ENCODE data around the gene CPTP. TPM values are rescaled to one million over a fixed set of nuclear protein-coding genes. Genes with fewer than 3 reads are reported as not detected.
A peak's percentile ranks its signal among the peaks of the same experiment; 100 is the strongest.

CPTP gene
- total and polyA plus RNA-seq, 7 experiments from 2014 or later: 11.5 to 29.3 (median 19.1) TPM

DNA sequence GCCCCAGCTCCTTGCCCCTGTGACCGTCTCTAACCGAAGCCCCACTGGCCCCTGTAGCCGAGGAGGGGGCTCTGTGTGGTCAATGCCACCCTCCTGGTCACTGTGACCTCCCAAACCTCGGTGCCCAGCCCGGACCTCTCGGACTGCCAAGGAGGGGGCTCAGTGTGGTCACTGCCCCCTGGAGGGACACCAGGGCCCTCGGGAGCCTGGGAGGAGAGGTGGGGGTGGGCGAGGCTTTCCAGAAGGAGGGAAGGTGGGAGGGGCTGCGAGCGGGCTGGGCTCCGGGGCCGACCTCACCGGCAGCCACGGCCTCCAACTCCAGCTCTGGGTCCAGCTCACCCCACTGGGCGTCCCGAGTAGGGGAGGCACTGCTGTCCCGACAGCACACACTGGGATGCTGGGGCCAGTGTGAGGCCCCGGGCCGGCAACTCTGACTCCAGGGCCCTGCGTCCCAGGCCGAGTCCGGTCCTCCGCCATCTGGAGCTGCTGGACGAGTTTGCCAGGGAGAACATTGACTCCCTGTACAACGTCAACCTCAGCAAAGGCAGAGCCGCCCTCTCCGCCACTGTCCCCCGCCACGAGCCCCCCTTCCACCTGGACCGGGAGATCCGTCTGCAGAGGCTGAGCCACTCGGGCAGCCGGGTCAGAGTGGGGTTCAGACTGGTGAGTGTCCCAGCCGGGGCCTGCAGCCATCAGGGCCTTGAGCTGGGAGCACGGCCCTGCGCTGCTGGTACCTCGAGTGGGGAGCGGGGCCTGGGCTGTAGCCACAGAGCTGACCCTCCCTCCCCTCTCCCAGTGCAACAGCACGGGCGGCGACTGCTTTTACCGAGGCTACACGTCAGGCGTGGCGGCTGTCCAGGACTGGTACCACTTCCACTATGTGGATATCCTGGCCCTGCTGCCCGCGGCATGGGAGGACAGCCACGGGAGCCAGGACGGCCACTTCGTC lies 38.0 kb upstream of the CPTP start:
- no peaks in the 10 kb centered on the region for H3K9me3 ChIP-seq (ENCODE audit: control insufficient read depth in 2 of 3, low read length in 3 of 3)
- ChIA-PET CTCF (no interaction called here), POLR2A (no interaction called here)
- DNase-seq (no peak), ATAC-seq (no peak)
- no peaks in the 10 kb centered on the region for H3K27me3 ChIP-seq (ENCODE audit: control insufficient read depth in 2 of 2, insufficient read depth in 2 of 2, low read length in 2 of 2)
- H3K36me3 Mint-ChIP-seq: peaks cover 0 to 2% (median 0%) of the 10 kb centered on the region in 5 donors
- H3K9me3 Mint-ChIP-seq: no peaks in the 10 kb centered on the region
- no peak overlapping the region for H3K4me3 ChIP-seq (ENCODE audit: low read length)
- no peaks in the 10 kb centered on the region for H3K36me3 ChIP-seq (ENCODE audit: control insufficient read depth in 2 of 3, insufficient read depth in 3 of 3, low read length in 3 of 3)
- H3K27me3 Mint-ChIP-seq: no peaks in the 10 kb centered on the region
- H3K4me1 Mint-ChIP-seq: peaks cover 0 to 2% (median 0%) of the 10 kb centered on the region in 7 donors
- no peak overlapping the region for H3K27ac Mint-ChIP-seq
- intact Hi-C loops (cut with micrococcal nuclease): no loop called here
- no peaks in the 10 kb centered on the region for H3K4me1 ChIP-seq (ENCODE audit: control insufficient read depth in 2 of 2, insufficient read depth in 2 of 2, low read length in 2 of 2)
- H3K4me3 Mint-ChIP-seq: no peak overlapping the region
- H3K27ac ChIP-seq (ENCODE audit: low read depth, low read length): no peak overlapping the region

- no peak for ATAC-seq
- ChIA-PET POLR2A (no interaction called here), CTCF (no interaction called here)
- Mint-ChIP-seq H3K9me3 (no peaks in the 10 kb centered on the region), H3K27ac (no peak overlapping the region), H3K36me3 (peaks cover 0 to 2% (median 0%) of the 10 kb centered on the region in 5 donors), H3K27me3 (no peaks in the 10 kb centered on the region), H3K4me3 (no peak overlapping the region), H3K4me1 (peaks cover 0 to 4% (median 0%) of the 10 kb centered on the region in 7 donors)
- no peaks in the 10 kb centered on the region for H3K27me3 ChIP-seq (ENCODE audit: control insufficient read depth in 2 of 2, insufficient read depth in 2 of 2, low read length in 2 of 2)
- no peaks in the 10 kb centered on the region for H3K4me1 ChIP-seq (ENCODE audit: control insufficient read depth in 2 of 2, insufficient read depth in 2 of 2, low read length in 2 of 2)
- no peaks in the 10 kb centered on the region for H3K9me3 ChIP-seq (ENCODE audit: control insufficient read depth in 2 of 3, low read length in 3 of 3)
- DNase-seq: no peak
- H3K27ac ChIP-seq (ENCODE audit: low read depth, low read length): no peak overlapping the region
- H3K4me3 ChIP-seq (ENCODE audit: low read length): no peak overlapping the region
- intact Hi-C loops (cut with micrococcal nuclease): no loop called here
- no peaks in the 10 kb centered on the region for H3K36me3 ChIP-seq (ENCODE audit: control insufficient read depth in 2 of 3, insufficient read depth in 3 of 3, low read length in 3 of 3)
Measured at GRCh38 chr1:1287288-1288110, 37.1 kb upstream of the CPTP start.

DNA sequence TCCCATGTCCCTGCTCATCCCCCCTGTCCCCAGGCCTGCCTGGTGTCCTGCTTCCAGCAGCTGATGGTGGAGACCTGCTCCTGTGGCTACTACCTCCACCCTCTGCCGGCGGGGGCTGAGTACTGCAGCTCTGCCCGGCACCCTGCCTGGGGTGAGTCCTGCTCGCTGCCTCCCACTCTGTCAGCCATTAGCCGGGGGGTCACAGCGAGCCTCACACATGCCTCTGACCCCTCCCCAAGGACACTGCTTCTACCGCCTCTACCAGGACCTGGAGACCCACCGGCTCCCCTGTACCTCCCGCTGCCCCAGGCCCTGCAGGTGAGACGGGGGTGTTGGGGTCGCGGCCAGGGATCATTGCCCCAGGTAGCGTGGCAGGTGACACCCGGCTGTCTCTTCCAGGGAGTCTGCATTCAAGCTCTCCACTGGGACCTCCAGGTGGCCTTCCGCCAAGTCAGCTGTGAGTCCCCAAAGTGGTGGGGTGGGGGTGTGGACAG lies 34.3 kb upstream of the CPTP start:
- intact Hi-C loops (cut with micrococcal nuclease): loop anchor here in 1 of 2 donors (2.0 to 5.0 kb wide), 3 partner anchors 167 to 308 kb away; partner anchors contain the start of gene PERM1
- Mint-ChIP-seq H3K27me3 (no peaks in the 10 kb centered on the region), H3K36me3 (peaks cover 0 to 2% (median 0%) of the 10 kb centered on the region in 5 donors), H3K9me3 (no peaks in the 10 kb centered on the region), H3K4me3 (peak overlapping the region in 1 of 10 donors; percentile 52), H3K4me1 (peaks cover 0 to 4% (median 0%) of the 10 kb centered on the region in 7 donors), H3K27ac (no peak overlapping the region)
- no peaks in the 10 kb centered on the region for H3K27me3 ChIP-seq (ENCODE audit: control insufficient read depth in 2 of 2, insufficient read depth in 2 of 2, low read length in 2 of 2)
- no peak overlapping the region for H3K4me3 ChIP-seq (ENCODE audit: low read length)
- peak; percentile 32 to 75 (median 53) for DNase-seq
- no peaks in the 10 kb centered on the region for H3K4me1 ChIP-seq (ENCODE audit: control insufficient read depth in 2 of 2, insufficient read depth in 2 of 2, low read length in 2 of 2)
- ChIA-PET POLR2A (interaction anchor here (0.9 kb wide), 1 partner anchor 15 kb away, joined by 3 read pairs; no protein-coding TSS in a partner anchor), CTCF (interaction anchor here (0.7 to 2.8 kb wide), 3 partner anchors 39 to 168 kb away, joined by 3 to 29 read pairs (median 4); no protein-coding TSS in a partner anchor)
- H3K27ac ChIP-seq (ENCODE audit: low read depth, low read length): no peak overlapping the region
- no peaks in the 10 kb centered on the region for H3K36me3 ChIP-seq (ENCODE audit: control insufficient read depth in 2 of 3, insufficient read depth in 3 of 3, low read length in 3 of 3)
- ATAC-seq: peak; percentile 75
- no peaks in the 10 kb centered on the region for H3K9me3 ChIP-seq (ENCODE audit: control insufficient read depth in 2 of 3, low read length in 3 of 3)

DNA sequence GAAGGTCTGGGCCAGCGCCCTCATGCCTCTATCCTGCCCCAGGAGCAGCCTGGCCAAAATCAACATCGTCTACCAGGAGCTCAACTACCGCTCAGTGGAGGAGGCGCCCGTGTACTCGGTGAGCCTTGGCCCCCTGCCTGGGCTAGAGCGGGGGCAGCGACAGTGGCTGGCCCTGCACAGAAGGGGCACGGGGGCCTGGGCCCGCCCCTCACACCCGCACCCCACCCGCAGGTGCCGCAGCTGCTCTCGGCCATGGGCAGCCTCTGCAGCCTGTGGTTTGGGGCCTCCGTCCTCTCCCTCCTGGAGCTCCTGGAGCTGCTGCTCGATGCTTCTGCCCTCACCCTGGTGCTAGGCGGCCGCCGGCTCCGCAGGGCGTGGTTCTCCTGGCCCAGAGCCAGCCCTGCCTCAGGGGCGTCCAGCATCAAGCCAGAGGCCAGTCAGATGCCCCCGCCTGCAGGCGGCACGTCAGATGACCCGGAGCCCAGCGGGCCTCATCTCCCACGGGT lies 33.5 kb upstream of the CPTP start:
- no peaks in the 10 kb centered on the region for H3K27me3 Mint-ChIP-seq
- CTCF ChIA-PET: interaction anchor here (0.7 to 2.8 kb wide), 6 partner anchors 9 to 171 kb away, joined by 3 to 29 read pairs (median 4); no protein-coding TSS in a partner anchor
- DNase-seq (no peak), ATAC-seq (no peak)
- no peaks in the 10 kb centered on the region for H3K4me1 ChIP-seq (ENCODE audit: control insufficient read depth in 2 of 2, insufficient read depth in 2 of 2, low read length in 2 of 2)
- H3K4me3 ChIP-seq (ENCODE audit: low read length): no peak overlapping the region
- peaks cover 0 to 2% (median 0%) of the 10 kb centered on the region in 5 donors for H3K36me3 Mint-ChIP-seq
- no peaks in the 10 kb centered on the region for H3K9me3 Mint-ChIP-seq
- POLR2A ChIA-PET: interaction anchor here (0.8 to 0.9 kb wide), 2 partner anchors 14 to 349 kb away, joined by 3 read pairs; no protein-coding TSS in a partner anchor
- intact Hi-C loops (cut with micrococcal nuclease): loop anchor here in 1 of 2 donors (2.0 to 5.0 kb wide), 3 partner anchors 168 to 309 kb away; partner anchors contain the start of gene PERM1
- H3K27me3 ChIP-seq (ENCODE audit: control insufficient read depth in 2 of 2, insufficient read depth in 2 of 2, low read length in 2 of 2): no peaks in the 10 kb centered on the region
- H3K4me3 Mint-ChIP-seq: no peak overlapping the region
- H3K4me1 Mint-ChIP-seq: peaks cover 0 to 4% (median 0%) of the 10 kb centered on the region in 7 donors
- peaks cover 0 to 4% (median 0%) of the 10 kb centered on the region in 3 experiments for H3K36me3 ChIP-seq (ENCODE audit: control insufficient read depth in 2 of 3, insufficient read depth in 3 of 3, low read length in 3 of 3)
- H3K27ac Mint-ChIP-seq: no peak overlapping the region
- no peaks in the 10 kb centered on the region for H3K9me3 ChIP-seq (ENCODE audit: control insufficient read depth in 2 of 3, low read length in 3 of 3)
- no peak overlapping the region for H3K27ac ChIP-seq (ENCODE audit: low read depth, low read length)

DNA sequence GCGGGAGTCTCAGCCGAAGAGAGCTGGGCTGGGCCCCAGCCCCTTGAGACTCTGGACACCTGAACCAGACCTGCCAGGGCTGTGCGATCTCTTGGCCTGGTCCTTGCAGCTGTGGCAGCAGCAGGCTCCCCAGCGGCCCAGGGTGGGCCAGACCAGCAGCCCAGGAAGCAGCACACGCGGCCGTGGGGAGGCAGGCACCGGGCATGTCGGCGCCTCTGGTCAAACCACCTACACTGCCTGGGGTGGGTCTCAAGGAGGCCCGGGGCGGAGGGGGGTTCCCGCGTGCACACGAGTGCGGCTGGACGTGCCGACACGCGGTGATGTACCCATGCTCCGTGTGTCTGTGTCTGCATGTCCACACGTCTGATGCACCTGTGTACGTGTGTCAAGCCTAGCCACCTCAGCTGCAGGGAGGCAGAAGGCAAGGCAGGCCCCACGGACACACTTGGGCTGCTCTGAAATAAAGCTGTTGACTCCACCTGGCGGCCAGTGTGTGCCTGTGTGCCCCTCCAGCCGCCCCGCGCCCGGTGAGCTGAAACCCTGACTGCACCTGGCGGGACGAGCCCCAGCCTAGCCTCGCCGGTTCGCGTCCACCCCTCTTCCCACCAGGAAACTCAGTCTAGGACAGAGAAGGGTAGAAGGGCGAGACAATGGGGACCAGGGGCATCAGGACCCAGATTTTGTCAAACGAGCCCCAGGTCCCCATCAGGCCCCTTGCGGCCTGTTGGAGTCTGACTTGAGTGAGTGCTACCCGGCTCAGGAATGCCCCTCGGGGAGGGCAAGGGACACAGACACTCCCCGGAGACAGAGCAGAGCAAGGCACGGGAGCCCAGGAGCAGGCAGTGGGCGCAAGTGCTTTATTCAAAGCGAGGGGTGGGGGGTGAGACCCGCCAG lies 32.8 kb upstream of the CPTP start:
- Histone ChIP-seq H3K27ac (ENCODE audit: low read depth, low read length) (no peak overlapping the region), H3K36me3 (ENCODE audit: control insufficient read depth in 2 of 3, insufficient read depth in 3 of 3, low read length in 3 of 3) (peaks cover 0 to 7% (median 0%) of the 10 kb centered on the region in 3 experiments), H3K4me3 (ENCODE audit: low read length) (no peak overlapping the region), H3K9me3 (ENCODE audit: control insufficient read depth in 2 of 3, low read length in 3 of 3) (no peaks in the 10 kb centered on the region), H3K4me1 (ENCODE audit: control insufficient read depth in 2 of 2, insufficient read depth in 2 of 2, low read length in 2 of 2) (no peaks in the 10 kb centered on the region), H3K27me3 (ENCODE audit: control insufficient read depth in 2 of 2, insufficient read depth in 2 of 2, low read length in 2 of 2) (no peaks in the 10 kb centered on the region)
- ATAC-seq (peak; percentile 76), DNase-seq (peak; percentile 51 to 71 (median 58))
- peaks cover 0 to 2% (median 0%) of the 10 kb centered on the region in 5 donors for H3K36me3 Mint-ChIP-seq
- H3K27ac Mint-ChIP-seq: peak overlapping the region in 1 of 9 donors; percentile 14
- ChIA-PET POLR2A (interaction anchor here (0.9 to 1.3 kb wide), 2 partner anchors 11 to 169 kb away, joined by 3 to 6 read pairs; no protein-coding TSS in a partner anchor), CTCF (interaction anchor here (0.9 to 2.8 kb wide), 6 partner anchors 8 to 307 kb away, joined by 3 to 29 read pairs (median 4); no protein-coding TSS in a partner anchor)
- no peaks in the 10 kb centered on the region for H3K27me3 Mint-ChIP-seq
- no peak overlapping the region for H3K4me3 Mint-ChIP-seq
- H3K9me3 Mint-ChIP-seq: no peaks in the 10 kb centered on the region
- intact Hi-C loops (cut with micrococcal nuclease): loop anchor here (2.0 to 5.0 kb wide), 4 partner anchors 169 to 309 kb away; partner anchors contain the start of gene PERM1 (in 1 of the 2)
- peaks cover 0 to 4% (median 0%) of the 10 kb centered on the region in 7 donors for H3K4me1 Mint-ChIP-seq

Measured in naive thymus-derived CD4-positive, alpha-beta T cell (primary cell).